GM12875 (cell line): ENCODE results near the gene AGAP1.
"Not testable (repeated sequence)": the region's sequence is repeated elsewhere in the genome, so short reads cannot be mapped to it uniquely, and the experiment has no call there.

ENCODE experiments used
- H3K4me3 ChIP-seq: one replicate; pipeline ENCODE4 v1.5.1; 2011; ENCODE audit warnings: low read depth, low read length, control low read depth
- TF ChIP-seq, protein P1 (sequence below): IDR thresholded peaks from 2 replicates; pipeline ENCODE4 v1.5.1; 2011; ENCODE audit warnings: low read depth, mild to moderate bottlenecking, control low read depth, inconsistent platforms, low read length, moderate library complexity, borderline replicate concordance; ENCODE audit not compliant: insufficient read depth

Gene AGAP1

DNA sequence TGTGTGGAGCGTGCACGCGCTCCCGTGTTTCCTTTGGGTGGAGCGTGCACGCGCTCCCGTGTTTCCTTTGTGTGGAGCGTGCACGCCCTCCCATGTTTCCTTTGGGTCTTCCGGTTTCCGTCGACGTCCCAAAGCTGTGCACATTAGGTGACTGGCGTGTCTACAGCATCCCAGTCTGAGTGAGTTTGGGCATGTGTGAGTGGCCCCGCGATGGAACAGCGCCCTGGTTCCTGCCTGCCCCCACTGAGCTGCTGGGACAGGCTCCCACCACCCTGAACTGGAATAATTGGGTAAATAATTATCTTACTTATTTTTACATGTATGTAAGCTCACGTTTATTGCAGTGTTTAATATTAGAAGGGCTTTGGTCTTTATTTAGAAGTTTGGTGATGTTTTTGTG is 104.2 kb downstream of the AGAP1 start:
- TF ChIP-seq, protein P1, sequence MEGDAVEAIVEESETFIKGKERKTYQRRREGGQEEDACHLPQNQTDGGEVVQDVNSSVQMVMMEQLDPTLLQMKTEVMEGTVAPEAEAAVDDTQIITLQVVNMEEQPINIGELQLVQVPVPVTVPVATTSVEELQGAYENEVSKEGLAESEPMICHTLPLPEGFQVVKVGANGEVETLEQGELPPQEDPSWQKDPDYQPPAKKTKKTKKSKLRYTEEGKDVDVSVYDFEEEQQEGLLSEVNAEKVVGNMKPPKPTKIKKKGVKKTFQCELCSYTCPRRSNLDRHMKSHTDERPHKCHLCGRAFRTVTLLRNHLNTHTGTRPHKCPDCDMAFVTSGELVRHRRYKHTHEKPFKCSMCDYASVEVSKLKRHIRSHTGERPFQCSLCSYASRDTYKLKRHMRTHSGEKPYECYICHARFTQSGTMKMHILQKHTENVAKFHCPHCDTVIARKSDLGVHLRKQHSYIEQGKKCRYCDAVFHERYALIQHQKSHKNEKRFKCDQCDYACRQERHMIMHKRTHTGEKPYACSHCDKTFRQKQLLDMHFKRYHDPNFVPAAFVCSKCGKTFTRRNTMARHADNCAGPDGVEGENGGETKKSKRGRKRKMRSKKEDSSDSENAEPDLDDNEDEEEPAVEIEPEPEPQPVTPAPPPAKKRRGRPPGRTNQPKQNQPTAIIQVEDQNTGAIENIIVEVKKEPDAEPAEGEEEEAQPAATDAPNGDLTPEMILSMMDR, result no peak
- no peak overlapping the region for H3K4me3 ChIP-seq

DNA sequence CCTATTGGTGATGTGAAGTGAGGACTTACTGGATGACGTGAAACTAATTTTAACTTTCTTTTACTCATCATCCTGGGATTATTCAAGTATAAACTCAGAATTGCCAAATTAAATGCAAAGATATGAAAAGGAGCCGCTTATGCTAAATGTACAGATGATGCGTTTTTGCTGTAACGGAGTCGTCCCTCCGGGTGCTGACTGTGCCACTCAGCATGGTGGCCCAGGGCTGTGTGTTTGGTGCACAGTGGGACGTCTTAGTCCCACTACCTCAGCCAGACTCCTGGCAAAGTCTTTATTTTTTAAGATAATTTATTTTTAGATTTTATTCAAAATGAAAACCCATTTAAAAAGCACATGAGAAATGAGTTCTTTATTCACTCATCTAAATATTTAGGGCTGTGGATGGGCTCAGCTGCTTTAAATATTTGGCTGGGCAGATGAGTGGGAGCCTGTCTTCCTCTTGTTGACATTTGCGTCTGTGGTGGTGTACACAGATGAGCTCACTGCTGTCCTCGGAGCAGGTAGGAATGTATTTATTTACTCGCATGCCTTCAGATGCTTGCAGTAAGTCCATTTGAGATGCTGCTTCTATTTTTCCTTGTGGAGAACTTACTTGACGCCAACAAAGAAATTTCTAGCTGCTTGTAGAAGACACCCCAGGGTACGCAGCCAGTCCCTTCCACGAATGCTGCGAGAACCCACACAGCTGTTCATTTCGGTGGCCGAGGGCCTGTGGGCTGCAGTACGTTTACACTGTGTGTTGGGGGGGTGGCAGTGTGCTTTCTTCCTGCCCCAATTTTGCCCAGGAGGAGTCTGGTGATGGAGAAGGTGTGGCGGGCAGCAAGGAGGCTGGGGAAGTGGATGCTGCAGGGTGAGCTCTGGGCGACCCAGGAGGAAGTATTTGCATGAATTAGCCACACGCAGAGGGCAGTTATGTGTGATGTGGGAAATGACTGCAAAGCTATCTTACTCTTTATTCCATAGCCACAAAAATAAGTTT is 105.0 kb downstream of the AGAP1 start:
- TF ChIP-seq, protein P1, result no peak
- H3K4me3 ChIP-seq, result no peak overlapping the region

DNA sequence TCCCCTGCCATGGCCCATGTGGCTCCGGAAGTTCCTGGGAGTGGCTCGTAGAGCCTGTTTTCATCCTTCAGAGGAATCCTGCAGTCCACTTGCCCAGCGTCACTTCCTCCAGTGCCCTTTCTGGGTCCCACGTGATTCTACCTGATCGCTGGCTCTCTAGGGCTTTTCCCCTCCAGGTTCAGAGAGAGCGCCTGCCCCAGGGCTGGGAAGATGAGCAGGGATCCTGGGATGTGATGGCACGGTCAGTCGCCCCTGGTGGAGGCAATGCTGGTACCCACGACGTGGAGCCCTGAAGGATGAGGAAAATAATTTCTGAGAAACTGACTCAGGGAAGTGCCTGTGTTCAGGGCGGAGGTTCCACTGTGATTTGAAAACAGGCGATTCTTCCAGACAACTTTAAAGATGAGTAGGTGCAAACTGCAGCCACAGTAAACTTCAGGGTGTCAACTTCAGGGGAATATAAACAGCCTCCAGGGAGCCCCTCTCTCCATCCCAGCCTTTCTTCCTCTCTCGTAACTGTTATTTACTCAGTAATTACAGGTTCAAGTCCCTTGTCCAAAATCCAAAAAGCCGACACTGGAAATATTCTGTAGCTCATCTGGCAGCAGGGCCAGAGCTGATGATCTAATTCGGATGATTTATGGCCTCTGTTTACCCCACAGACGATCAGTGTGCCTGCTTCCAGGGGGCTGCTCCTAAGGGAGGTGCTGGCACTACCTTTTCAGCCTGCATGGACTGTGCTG is 105.9 kb downstream of the AGAP1 start:
- no peak overlapping the region for H3K4me3 ChIP-seq
- TF ChIP-seq, protein P1, result no peak

DNA sequence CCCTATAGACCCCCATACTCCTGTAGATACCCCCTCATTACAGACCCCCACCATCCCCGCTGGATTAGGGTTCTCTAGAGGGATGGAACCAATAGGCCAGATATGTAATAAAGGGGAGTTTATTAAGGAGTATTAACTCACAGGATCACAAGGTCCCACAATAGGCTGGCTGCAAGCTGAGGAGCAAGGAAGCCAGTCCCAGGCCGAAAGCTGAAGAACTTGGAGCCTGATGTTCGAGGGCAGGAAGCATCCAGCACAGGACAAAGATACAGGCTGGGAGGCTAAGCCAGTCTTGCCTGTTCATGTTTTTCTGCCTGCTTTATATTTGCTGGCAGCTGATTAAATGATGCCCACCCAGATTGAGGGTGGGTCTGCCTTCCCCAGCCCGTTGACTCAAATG is 106.6 kb downstream of the AGAP1 start:
- H3K4me3 ChIP-seq, result no peak overlapping the region
- TF ChIP-seq, protein P1, result no peak

DNA sequence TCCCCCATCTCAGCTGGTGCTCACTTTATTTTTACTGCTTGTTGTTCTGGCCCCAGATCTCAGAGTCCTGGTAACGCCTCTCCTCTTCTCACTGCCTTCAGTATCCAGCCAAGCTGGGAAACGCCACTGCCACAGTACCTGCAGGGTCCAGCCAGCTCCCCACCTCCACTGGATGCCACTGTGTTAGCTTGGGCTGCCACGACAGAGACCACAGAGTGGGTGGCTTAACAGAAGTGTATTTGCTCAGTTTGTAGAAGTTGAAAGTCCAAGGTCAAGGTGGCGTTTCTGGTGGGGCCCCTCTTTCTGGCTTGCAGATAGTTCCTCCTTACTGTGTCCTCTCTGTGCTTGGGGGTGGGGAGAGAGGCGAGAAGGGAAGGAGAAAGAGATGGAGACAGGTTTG is 107.1 kb downstream of the AGAP1 start:
- no peak overlapping the region for H3K4me3 ChIP-seq
- TF ChIP-seq, protein P1, result no peak

DNA sequence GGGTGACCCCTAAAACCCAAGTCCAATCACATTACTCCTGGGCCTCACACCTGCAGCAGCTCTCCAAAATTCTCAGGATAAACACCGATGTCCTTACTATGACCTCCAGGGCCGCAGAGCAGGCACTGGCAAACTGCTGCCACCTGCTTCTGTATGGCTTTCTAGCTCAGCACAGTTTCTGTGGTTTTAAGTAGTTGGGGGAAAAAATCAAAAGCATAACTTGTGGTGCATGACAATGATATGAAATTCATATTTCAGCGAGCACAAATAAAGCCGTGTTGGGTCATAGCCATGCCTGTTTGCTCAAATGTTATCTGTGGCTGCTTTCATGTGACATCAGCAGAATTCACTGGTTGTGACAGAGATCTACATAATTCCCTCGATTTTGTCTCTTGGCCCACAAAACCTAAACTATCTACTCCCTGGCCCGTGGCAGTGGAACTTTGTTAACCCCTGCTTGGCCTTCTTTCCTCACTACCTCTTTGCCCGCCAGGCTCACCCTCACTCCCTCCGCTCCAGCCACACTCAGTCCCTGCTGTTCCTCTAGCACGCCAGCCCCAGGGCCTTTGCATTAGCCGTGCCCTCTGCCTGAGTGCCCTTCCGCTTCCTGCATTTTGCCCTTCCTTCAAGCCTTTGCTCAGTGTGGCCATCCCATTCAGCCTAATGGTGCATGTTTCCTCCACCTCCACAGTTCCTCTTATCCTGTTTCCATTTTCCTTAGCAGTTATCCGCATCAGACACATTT is 108.3 kb downstream of the AGAP1 start:
- H3K4me3 ChIP-seq, result no peak overlapping the region
- TF ChIP-seq, protein P1, result no peak

DNA sequence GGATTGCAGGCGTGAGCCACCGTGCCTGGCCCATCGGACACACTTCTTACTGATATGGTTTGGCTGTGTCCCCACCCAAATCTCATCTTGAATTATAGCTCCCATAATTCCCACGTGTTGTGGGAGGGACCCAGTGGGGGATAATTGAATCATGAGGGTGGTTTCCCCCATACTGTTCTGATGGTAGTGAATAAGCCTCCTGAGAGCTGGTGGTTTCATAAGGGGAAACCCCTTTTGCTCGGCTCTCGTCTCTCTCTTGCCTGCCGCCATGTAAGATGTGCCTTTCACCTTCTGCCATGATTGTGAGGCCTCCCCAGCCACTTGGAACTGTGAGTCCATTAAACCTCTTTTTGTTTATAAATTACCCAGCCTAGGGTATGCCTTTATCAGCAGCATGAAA is 109.1 kb downstream of the AGAP1 start:
- H3K4me3 ChIP-seq, result not testable (repeated sequence)
